ENCODE data around the gene TRAF1. TPM values are rescaled to one million over a fixed set of nuclear protein-coding genes. Genes with fewer than 3 reads are reported as not detected.
A peak's percentile ranks its signal among the peaks of the same experiment; 100 is the strongest.

The TRAF1 gene
- total RNA-seq, 1 experiment from 2014 or later, result 1.4 TPM

GRCh38 chr9:120868339-120868675 lies 58.3 kb downstream of the TRAF1 start:
- H3K23ac ChIP-seq (ENCODE audit: insufficient read length, low read depth, low read length), result no peak overlapping the region
- H3K56ac ChIP-seq (ENCODE audit: insufficient read length, low read depth, low read length), result no peak overlapping the region
- no peak for DNase-seq
- Mint-ChIP-seq H3K27ac (no peak overlapping the region), H3K9me3 (no peaks in the 10 kb centered on the region; a peak in 1 of 5 replicates), H3K4me1 (peaks cover 25 to 33% of the 10 kb centered on the region in 2 experiments), H3K4me3 (peak overlapping the region; percentile 33 to 49), H3K27me3 (ENCODE audit: low read depth) (no peaks in the 10 kb centered on the region), H3K36me3 (ENCODE audit: insufficient read depth in 1 of 3, low read depth in 3 of 3) (peaks cover 3 to 54% (median 17%) of the 10 kb centered on the region in 3 experiments; a peak in 6 of 7 replicates)
- H3K79me1 ChIP-seq (ENCODE audit: insufficient read depth, low read depth, low read length, poor library complexity, severe bottlenecking), result no peaks in the 10 kb centered on the region
- TF ChIP-seq CTCF (conservative IDR thresholded peaks at IDR 0.05), result no peak
- no peak overlapping the region for H3T11ph ChIP-seq (ENCODE audit: low read length)
- no peak overlapping the region for H3K9ac ChIP-seq (ENCODE audit: extremely low read depth, insufficient read length, low read length)
- H2BK15ac ChIP-seq (ENCODE audit: low read depth, low read length), result no peak overlapping the region
- H3K4me2 ChIP-seq (ENCODE audit: insufficient read depth, insufficient read length, low read length), result peak overlapping the region; percentile 35
- H3K27ac ChIP-seq (ENCODE audit: insufficient read length, low read depth, low read length), result no peak overlapping the region
- H3K79me2 ChIP-seq (ENCODE audit: insufficient read depth, low read length), result no peaks in the 10 kb centered on the region
- H4K91ac ChIP-seq (ENCODE audit: insufficient read length, low read depth, low read length), result no peak overlapping the region
- no peak overlapping the region for H3K14ac ChIP-seq (ENCODE audit: insufficient read depth, low read length)
- H4K5ac ChIP-seq (ENCODE audit: insufficient read length, low read depth, low read length), result no peak overlapping the region
- no peaks in the 10 kb centered on the region for H4K20me1 ChIP-seq (ENCODE audit: control insufficient read depth, insufficient read depth, insufficient read length)
- H4K8ac ChIP-seq (replicated peaks; ENCODE audit: insufficient read length, low read depth, low read length), result no peak overlapping the region
- no peaks in the 10 kb centered on the region for H3K9me3 ChIP-seq (ENCODE audit: control insufficient read depth, low read depth, low read length)
- H2AFZ ChIP-seq (ENCODE audit: low read length), result no peak overlapping the region
- no peaks in the 10 kb centered on the region for H3K23me2 ChIP-seq (ENCODE audit: insufficient read length, low read depth, low read length, poor library complexity, severe bottlenecking)
- H2BK12ac ChIP-seq (ENCODE audit: insufficient read length, low read depth, low read length), result no peak overlapping the region
- no peak overlapping the region for H2BK20ac ChIP-seq (ENCODE audit: low read depth, low read length, poor library complexity, severe bottlenecking)
- no peak overlapping the region for H3K18ac ChIP-seq (ENCODE audit: insufficient read length, low read depth, low read length)
- H3K4me1 ChIP-seq (ENCODE audit: insufficient read depth, low read length), result peaks cover 4% of the 10 kb centered on the region; the same call in 1 of the 2 replicates
- no peak overlapping the region for H3K4ac ChIP-seq (ENCODE audit: low read depth, low read length)
- H2BK5ac ChIP-seq (ENCODE audit: insufficient read length, low read length), result no peak overlapping the region
- H3K27me3 ChIP-seq (ENCODE audit: insufficient read depth, low read length), result no peaks in the 10 kb centered on the region
- no peak overlapping the region for H2AK5ac ChIP-seq (ENCODE audit: insufficient read length, low read length)
- no CpG with 5 or more reads among the region's 11 CpGs for WGBS (ENCODE audit: extremely low coverage, insufficient read length, low lambda C conversion rate)
- H2BK120ac ChIP-seq (ENCODE audit: low read depth, low read length, poor library complexity, severe bottlenecking), result no peak overlapping the region
